ENCODE measurements around the gene GALK1. TPM values are rescaled to one million over a fixed set of nuclear protein-coding genes. Genes with fewer than 3 reads are reported as not detected.

Gene GALK1
- total and polyA plus RNA-seq, 2 of the 13 experiments (the other 11 are each of a cell fraction or from before 2014, with no cell fraction given), result 59.9 to 93.6 TPM

- peak; percentile 12; the same call in 1 of the 2 replicates for TF ChIP-seq ZMYM3 (CRISPR knock-in tag; IDR thresholded peaks at IDR 0.05)
- peak; percentile 34; the same call in 1 of the 2 replicates for TF ChIP-seq TOPORS (CRISPR knock-in tag; IDR thresholded peaks at IDR 0.05)
- peak; percentile 73 for TF ChIP-seq RARA (CRISPR knock-in tag; IDR thresholded peaks at IDR 0.05)
- TF ChIP-seq ZBTB8A (CRISPR knock-in tag; IDR thresholded peaks at IDR 0.05; ENCODE audit: borderline replicate concordance, low read depth), result no peak
- peak; percentile 37; the same call in 1 of the 2 replicates for TF ChIP-seq ZNF609 (CRISPR knock-in tag; IDR thresholded peaks at IDR 0.05; ENCODE audit: borderline replicate concordance)
- peak; percentile 89 for TF ChIP-seq SAP130 (CRISPR knock-in tag; IDR thresholded peaks at IDR 0.05; ENCODE audit: low read depth)
- TF ChIP-seq, protein P1, sequence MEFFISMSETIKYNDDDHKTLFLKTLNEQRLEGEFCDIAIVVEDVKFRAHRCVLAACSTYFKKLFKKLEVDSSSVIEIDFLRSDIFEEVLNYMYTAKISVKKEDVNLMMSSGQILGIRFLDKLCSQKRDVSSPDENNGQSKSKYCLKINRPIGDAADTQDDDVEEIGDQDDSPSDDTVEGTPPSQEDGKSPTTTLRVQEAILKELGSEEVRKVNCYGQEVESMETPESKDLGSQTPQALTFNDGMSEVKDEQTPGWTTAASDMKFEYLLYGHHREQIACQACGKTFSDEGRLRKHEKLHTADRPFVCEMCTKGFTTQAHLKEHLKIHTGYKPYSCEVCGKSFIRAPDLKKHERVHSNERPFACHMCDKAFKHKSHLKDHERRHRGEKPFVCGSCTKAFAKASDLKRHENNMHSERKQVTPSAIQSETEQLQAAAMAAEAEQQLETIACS (CRISPR knock-in tag; IDR thresholded peaks at IDR 0.05), result no peak
- TF ChIP-seq ATAD3A (CRISPR knock-in tag; IDR thresholded peaks at IDR 0.05), result no peak
- TF ChIP-seq, protein P2, sequence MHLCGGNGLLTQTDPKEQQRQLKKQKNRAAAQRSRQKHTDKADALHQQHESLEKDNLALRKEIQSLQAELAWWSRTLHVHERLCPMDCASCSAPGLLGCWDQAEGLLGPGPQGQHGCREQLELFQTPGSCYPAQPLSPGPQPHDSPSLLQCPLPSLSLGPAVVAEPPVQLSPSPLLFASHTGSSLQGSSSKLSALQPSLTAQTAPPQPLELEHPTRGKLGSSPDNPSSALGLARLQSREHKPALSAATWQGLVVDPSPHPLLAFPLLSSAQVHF (CRISPR knock-in tag; IDR thresholded peaks at IDR 0.05), result no peak
- TF ChIP-seq SALL1 (CRISPR knock-in tag; IDR thresholded peaks at IDR 0.05), result peak; percentile 89; the same call in 1 of the 2 replicates
- peak; percentile 8; the same call in 1 of the 2 replicates for TF ChIP-seq FUBP1 (CRISPR knock-in tag; IDR thresholded peaks at IDR 0.05; ENCODE audit: borderline replicate concordance)
- TF ChIP-seq MTA1 (CRISPR knock-in tag; IDR thresholded peaks at IDR 0.05; ENCODE audit: borderline replicate concordance), result peak; percentile 86
- TF ChIP-seq ZFP82 (CRISPR knock-in tag; IDR thresholded peaks at IDR 0.05; ENCODE audit: borderline replicate concordance), result peak; percentile 49; the same call in 1 of the 2 replicates
- TF ChIP-seq CEBPZ (IDR thresholded peaks at IDR 0.05; ENCODE audit: low read length), result no peak
These were observed 1.2 kb downstream of the GALK1 start (continued) for GRCh38 chr17:75763613-75764416.

Data from HepG2 (cell line).